NCI-H146 (cell line): Measurements from ENCODE around the gene TARDBP.
"Not testable (repeated sequence)": the region's sequence is repeated elsewhere in the genome, so short reads cannot be mapped to it uniquely, and the experiment has no call there.

Source experiments
- DNase-seq: peaks from one replicate; lab custom pipeline; 2025; lab: John Stamatoyannopoulos, UW

TARDBP gene

DNA sequence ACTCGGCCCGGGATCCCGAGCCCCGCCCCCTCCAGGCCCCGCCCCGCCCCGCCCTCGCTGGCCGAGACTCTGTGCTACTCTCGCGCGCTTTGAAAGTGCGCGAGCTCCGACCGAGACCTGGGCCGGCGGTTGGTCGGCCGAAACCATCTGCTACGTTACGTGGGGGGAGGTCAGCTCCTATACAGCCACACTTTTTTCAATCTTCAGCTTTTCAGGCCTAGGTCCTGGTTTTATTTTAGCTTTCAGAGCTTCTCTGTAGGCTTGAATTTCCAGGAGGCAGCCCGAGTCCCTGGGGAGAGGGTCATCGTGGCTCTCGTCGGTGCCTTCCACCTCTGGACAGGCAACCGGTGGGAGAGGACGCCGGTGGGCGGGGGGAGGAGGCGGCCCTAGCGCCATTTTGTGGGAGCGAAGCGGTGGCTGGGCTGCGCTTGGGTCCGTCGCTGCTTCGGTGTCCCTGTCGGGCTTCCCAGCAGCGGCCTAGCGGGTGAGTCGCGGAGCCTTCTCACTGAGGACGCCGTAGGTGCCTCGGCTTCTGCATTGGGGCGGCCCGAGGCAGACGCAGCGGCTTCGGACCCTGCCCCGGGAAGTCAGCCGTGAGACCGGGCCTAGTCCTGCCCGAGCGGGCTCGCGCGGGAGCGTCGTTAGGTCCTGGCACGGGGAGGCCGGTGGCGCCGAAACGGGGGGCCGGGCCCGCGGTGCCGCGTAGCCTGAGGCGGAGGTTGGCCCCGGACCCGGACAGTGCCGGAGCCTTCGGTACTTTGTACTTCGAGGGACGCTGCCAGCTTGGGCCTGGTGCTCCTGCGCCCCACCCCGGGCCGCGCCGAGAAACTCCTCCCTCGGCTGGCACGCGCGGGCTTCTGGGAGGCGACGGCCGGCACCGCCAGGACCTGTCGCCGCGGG is at the start of gene TARDBP:
TARDBP (plus strand) TSS at position 395 of the 900 bp plus-strand sequence. CDS start 1,074 bp downstream, outside the sequence.
- peak; percentile 82 for DNase-seq

DNA sequence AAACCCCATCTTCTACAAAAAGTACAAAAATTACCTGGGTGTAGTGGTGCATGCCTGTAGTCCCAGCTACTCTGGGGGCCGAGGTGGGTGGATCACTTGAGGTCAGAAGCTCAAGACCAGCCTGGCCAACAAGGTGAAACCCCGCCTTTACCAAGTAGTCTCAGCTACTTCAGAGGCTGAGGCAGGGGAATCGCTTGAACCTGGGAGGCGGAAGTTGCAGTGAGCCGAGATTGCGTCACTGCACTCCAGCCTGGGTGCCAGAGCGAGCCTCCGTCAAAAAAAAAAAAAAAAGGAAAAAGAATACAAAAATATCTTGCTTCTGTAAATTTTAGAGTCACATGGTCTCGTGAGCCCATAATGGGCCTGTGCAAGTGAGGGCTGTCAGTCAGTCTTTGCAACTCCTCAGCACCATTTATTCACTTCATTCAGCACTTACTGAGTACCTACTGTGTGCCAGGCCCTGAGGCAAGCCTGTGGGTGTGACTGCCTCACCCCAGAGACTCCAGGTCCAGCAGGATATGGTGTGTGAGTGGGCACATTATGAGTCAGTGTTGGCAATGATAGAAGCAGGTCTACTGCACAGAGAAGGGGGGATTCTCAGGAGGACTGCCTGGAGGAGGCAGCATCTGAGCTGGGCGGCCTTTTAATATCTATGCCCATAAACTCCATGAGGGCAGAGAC is 46.8 kb upstream of the TARDBP start:
- DNase-seq = no peak

DNA sequence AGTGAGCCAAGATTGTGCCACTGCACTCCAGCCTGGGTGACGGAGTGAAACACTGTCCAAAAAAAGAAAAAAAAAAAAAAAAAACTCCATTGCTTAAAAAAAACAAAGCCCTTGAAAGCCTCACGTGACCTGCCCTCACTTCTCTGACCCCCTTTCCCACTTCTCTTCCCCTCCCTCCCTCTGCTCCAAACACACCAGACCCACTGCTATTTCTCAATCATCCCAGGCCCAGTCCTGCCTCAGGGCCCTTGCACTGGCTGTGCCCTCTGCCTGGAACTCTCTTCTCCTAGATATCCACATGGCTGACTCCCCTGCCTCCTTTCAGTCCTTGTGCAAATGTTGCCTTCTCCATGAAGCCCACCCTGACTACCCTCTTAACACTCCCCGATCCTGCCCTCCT is 45.4 kb upstream of the TARDBP start:
- no peak for DNase-seq

DNA sequence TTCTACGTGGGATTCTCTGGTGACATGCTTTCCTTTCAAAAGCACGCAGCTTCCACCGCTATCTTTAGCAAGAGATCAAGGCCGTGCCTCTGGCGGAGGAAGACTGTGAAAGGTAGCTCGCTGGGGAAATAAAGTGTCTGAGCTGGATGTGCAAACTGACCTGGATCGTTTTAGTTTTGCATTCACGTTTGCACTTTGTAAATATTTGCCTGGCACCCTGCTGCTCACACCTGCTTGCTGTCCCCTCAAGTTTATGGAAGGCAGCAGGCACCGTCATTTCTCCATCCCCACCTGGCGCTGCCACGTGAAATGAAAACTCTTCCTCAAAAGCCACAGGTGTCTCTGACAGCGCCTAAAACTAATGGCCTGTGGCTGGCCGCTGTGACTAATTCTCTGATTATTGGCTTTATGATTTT is 44.0 kb upstream of the TARDBP start:
- peak; percentile 97 for DNase-seq

DNA sequence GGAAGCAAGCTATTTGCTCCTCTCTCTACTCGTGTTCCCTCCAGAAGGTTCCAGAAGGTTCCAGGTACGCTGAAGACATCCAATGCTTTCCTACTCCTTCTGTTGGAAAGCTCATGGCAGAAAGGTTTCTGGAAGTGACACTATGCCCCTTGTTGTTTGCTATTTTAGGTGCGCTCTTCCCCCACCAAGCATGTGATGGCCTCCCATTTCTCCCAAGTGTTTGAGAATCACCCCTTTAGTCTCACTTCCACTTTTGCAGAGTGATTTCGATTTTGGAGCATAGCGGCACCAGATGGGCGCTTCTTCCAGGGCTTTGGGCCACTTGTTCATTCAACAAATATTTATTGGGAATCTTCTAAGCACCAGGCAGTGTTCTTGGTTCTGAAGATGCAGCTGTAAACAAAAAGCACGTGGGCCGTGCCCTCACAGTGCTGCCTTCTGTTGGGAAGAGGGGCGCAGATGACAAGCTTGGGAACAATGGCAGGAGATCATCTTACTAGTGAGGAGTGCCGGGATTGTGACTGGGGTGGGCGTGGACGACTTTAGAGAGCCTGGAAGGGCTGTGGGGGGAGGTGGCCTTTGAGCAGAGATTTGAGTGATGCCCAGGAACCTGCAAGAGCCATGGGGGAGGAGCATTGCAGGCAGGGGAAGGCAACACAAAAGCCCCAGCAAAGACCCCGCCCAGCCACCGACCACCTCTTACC is 43.0 kb upstream of the TARDBP start:
- peak; percentile 88 for DNase-seq

DNA sequence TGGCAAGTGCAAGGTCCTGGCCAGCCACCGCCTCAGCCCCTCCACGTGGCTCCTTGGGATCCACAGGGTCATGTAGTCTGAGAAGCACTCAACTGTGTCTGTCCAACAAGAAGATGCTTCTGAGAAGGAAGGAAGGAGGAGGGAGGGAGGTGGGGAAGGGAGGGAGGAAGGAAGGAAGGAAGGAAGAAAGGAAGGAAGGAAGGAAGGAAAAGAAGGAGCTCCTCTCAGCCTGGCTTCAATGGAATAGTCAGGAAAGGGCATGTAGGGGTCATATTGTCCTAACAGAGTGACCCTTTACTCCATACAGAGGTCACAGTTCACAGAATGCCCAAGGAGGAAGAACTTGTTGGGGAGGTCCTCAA is 42.5 kb upstream of the TARDBP start:
- no peak for DNase-seq

DNA sequence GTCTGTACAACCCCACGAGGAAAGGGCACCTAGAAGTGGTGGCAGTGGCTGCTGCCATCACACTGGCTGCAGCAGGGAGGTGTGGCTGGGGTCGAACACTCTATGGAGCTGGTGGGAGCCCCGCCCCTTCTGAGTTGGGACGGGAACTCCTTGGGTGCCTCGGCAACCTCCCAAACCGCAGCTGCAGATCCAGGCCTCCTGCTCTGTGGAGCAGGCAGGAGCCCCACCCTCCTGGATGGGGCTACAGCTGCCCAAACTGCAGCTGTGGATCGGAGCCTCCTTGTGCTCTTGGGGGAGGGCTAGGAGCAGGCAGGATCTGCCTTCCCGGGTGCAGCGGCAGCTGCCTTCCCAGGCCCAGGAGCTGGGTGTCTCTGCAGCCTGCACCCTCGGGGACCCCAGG is 38.9 kb upstream of the TARDBP start:
- DNase-seq = no peak

DNA sequence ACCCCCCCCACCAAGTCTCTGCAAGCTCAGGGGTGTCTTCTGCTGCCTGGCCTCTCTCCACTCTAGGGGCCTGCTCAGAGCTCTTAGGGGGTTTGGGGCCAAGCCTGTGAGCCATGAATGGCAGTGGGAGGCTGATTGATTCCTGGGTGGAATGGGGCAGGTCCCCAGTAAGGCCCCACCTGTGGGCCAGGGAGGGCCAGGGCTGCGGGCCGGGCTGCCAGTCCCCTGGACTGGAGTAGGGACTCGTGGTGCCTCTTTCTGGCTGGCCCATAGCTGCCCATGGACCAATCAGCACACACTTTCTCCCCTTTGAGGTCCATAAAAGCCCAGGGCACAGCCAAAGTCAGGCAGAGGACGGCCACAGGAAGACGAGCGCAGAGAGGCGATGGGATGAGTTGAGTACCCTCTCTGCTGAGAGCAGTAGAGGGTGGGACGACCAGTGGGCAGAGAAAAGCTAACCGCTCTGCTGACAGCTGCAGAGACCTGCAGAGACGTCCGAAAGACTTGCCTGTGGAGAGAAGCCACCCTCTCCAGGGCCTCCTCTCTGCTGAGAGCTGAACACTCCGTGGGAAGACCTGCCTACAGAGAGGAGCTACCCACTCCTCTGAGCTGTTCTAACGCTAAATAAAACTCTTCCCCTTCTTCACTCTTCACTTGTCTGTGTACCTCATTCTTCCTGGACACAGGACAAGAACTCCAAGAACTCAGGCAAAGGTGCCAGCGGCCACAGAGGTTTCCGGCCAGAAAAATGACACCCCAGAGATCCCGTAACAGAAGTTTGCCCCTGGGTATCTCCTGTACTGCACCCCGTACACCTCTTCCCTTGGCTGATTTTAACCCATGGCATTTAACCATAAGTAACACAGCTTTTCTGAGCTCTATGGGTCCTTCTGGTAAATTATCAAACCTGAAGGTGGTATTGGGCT is 38.2 kb upstream of the TARDBP start:
- no peak for DNase-seq

DNA sequence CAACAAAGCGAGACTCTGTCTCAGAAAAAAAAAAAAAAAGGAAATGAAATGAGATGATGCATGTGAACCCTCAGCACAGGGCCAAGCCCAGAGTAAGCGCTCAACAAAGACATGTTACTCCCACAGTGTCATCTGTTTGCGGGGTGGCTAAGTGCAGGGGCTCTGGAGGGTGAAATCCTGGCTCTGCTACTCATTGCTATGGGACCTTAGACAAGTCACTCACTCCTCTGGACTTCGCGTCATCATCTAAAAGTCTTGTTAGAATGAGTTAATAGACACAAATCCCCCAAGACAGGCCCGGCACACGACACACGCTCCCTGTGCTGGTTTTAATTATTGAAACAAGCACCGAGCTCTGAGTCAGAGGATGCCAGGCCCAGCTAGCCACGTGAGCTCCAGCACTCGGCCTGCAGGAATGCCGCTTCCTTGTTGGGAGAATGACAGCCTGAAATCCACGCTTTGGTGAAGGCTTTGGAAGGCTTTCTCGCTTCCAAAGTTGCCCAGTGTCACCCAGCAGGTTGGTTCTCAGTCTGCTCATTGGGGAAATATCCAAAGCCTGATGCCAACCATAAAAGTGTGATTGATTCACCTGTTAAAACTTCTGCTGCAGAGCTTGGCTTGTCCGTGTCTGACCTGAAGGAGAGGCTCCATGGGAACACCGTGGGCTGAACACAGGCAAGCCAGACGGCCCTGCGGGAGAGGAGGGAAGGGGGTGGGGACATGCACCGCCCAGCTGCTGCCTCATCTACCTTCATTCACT is 36.7 kb upstream of the TARDBP start:
- DNase-seq = no peak

DNA sequence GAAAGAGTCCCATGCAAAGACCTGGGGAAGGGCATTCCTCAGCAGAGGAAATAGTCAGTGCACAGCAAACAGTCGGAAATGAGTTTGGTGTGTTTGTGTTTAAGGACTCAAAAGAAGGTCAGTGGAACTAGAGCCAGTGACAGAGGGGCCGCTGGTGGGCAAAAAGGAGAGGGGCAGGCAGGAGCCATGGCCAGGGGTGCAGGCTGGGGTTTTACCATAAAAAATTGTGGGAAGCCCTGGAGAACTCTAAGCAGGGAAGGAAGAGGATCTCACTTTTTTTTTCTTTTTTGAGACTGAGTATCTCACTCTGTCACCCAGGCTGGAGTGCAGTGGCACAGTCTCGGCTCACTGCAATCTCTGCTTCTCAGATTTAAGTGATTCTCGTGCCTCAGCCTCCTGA is 33.7 kb upstream of the TARDBP start:
- DNase-seq = no peak

DNA sequence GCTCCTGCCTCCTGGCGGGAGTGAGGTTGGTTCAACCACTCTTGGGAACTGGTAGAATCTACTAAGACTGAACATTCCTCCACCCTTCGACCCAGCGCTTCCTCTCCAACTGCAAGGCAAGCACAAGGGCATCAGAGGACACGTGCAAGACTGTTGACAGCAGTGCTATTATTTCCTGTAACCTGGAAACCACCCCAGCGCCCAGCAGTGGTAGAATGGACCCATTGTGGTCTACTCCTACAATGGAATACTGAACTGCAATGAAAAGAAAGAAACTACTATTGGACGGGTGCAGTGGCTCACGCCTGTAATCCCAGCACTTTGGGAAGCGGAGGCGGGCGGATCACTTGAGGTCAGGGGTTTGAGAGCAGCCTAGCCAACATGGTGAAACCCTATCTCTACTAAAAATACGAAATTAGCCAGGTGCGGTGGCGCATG is 33.0 kb upstream of the TARDBP start:
- DNase-seq = no peak

DNA sequence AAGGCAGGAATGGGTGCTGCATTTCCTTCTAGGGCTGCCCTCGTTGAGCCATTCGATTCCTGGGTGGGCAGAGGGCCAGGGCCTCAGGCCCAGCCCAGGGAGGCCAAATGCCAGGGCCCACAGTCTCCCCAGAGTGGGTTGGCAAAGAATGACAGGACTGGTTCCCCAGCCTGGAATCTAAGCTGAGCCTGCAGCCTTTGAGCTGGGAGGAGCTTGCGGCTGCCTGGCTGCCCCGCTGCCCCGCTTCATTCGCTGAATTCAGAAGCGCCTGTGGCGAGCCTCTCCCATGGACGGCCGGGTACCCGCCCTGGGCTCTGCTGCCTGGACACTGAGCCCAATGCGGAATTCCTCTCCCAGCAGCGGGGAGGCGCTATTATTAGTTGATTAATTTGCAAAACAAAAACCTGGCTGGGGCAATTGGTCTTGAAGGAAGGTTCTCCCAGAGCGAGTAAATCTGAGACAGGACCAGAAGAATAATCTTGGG is 32.3 kb upstream of the TARDBP start:
- DNase-seq = no peak

DNA sequence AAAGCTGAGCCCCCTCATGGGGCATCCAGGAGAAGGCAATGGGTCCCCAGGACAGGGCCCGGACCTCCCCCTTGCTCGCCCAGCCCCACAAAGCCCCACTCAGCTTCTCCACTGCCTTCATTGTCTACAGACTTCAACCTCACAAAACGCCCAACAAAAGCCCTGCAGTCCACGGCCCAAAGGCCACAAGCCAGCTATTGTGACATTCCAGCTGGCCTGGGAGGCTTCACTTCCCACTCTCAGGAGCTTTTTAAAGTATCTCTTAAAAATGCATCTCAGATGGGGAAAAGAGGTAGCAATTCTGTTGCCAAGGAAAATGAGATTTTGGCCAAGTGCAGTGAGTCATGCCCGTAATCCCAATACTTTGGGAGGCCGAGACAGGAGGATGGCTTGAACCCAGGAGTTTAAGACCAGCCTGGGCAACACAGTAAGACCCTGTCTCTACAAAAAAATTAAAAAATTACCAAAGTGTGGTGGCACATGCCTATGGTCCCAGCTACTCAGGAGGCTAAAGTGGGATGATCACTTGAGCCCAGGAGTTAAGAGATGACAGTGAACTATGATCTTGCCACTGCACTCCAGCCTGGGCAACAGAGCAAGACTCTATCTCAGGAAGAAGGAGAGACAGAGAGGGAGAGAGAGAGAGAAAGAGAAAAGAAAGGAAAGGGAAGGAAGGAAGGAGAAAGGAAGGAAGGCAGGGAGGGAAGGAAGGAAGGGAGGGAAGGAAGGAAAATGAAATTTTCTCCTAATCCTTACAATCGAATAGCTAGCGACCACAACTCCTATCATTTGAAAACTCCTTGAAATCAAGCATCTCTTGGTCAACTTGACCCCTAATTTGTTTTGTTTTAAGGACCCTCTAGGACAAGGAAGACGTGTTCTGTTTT is 31.4 kb upstream of the TARDBP start:
- DNase-seq = no peak

DNA sequence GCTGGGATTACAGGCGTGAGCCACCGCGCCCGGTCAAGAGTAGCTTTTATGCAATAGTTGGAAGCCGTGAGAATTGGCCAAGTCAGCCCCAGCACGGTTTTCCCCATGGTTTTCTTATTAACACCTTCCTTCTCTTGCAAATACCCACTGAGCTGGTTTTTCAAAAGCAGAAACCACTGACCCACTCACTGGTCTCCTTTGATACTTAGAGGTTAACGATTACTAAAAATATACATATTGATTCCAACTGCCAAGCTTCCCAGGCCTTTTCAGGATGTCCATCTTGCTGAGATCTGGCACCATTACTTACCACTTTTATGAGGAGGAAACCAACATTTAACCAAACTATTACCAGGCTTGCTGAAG is 25.9 kb upstream of the TARDBP start:
- no peak for DNase-seq

DNA sequence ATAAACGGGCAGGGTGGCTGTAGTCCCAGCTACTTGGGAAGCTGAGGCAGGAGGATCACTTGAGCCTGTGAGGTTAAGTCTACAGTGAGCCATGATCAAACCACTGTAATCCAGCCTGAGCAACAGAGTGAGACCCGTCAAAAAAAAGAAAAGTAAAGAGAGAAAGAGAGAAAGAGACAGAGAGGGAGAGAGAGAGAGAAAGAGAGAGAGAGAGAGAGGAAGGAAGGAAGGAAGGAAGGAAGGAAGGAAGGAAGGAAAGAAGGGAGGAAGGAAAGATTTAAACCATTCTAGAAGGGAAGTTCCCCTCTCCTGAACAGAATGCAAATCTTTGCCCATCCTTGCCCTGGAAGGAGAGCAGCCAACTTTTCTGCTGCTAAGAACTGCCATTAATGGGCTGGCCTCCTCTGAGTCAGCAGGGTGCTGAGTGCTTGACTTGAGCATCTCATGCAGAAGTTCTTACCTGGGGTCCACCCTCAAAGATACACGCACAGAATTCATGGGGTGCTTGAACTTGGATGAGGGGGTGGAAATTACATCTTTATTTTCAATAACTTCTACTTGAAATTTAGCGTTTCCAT is 24.5 kb upstream of the TARDBP start:
- no peak for DNase-seq

DNA sequence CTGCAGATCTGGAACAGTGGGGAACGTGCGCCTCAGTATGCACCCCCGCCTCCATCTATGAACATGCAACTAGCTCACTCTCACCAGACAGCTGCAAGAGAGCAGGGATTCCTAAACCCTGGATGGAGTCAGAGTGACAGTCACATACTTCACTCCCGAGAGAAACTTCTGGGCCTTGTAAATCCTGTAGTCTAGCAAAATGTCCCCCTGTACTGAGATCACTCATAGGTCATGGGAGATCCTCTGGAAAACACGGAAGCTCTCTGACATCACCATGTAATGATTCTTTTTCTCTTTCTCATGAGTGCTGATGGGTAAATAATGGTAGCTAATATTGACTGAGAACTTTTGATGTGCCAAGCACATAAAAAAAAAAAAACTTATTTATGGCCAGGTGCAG is 23.4 kb upstream of the TARDBP start:
- no peak for DNase-seq

DNA sequence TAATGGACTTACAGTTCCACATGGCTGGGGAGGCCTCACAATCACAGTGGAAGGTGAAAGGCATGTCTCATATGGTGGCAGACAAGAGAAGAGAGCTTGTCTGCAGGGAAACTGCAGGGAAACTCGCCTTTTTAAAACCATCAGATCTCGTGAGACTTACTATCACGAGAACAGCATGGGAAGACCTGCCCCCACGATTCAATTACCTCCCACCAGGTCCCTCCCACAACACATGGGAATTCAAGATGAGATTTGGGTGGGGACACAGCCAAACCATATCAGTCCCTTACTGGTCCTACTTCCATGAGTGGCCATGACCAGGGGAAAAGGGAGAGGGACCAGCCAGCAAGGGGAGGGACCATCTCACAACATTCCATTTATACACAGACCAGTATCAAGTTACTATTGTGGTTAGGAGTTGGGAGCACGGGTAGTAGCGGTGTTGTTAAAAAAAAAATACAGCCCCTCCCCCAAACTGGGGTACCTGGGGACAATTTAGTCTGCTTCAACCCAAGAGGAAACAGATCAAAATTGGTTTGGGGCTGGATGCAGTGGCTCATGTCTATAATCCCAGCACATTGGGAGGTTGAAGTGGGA is 22.4 kb upstream of the TARDBP start:
- DNase-seq = not testable (repeated sequence)

DNA sequence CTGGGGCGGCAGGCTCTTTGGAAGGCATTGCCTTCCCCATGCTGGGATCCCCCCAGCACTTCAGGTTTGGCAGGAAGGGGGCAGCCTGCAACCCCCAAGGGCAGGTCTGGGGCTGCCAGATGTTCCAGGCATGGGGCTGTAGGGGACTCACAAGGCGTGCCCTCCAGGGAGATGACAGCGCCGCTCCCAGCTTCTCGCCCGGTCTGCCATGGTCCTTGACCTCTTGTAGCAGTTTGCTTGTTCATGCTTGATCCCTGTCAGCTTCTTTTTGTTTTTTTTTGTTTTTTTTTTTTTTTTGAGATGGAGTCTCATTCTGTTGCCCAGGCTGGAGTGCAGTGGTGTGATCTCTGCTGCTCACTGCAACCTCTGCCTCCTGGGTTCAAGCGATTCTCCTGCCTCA is 21.6 kb upstream of the TARDBP start:
- DNase-seq = no peak

DNA sequence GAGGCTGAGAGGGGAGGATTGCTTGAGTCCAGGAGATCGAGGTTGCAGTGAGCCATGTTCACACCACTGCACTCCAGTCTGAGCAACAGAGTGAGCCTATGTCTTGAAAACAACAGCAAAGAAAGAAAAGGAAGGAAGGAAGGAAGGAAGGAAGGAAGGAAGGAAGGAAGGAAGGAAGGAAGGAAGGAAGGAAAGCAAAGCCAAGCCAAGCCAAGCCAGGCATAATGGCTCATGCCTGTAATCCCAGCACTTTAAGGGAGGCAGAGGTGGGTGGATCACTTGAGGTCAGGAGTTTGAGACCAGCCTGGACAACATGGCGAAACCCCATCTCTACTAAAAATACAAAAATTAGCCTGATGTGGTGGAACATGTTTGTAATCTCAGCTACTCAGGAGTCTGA is 20.4 kb upstream of the TARDBP start:
- DNase-seq = not testable (repeated sequence)
